GM18858 (cell line): ENCODE results near the gene SKAP2.

Experiments
- ATAC-seq: cut with Tn5 transposase; IDR thresholded peaks from one replicate; pipeline ENCODE4 v1.9.1; 2021; ENCODE audit not compliant: unreplicated experiment

Gene SKAP2

DNA sequence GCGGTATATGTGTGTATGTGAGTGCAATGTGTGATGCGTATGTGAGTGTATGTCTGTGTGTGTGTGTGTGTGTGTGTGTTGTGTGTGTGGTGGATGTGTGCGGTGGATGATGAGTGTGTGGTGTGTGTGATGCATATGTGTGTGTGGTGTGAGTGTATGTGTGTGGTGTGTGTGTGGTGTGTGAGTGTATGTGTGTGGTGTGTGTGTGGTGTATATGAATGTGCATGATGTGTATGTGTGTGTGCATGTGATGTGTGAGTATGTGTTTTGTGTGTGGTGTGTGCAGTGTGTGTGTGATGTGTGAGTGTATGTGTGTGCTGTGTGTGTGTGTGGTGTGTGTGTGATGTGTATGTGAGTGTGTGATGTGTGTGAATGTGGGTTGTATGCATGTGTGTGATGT is 222.0 kb downstream of the SKAP2 start:
- no peak for ATAC-seq

- ATAC-seq = no peak
These were observed 224.7 kb downstream of the SKAP2 start for GRCh38 chr7:26639695-26640094.

DNA sequence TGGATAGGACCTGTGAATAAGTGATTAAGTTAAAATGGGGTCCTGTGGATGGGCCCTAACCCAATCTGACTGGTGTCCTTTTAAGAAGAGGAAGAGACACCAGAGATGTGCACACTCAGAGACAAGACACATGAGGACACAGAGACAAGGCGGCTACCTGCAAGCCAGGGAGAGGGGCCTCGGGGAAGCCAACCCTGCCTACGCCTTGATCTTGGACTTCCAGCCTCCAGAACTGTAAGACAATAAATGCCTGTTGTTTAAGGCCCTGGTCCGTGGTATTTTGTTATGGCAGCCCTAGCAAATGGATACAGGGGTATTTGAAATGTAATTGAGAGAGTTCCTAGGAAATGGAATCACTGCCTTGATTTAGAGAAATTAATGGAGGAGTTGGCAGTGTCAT is 225.3 kb downstream of the SKAP2 start:
- ATAC-seq = no peak

DNA sequence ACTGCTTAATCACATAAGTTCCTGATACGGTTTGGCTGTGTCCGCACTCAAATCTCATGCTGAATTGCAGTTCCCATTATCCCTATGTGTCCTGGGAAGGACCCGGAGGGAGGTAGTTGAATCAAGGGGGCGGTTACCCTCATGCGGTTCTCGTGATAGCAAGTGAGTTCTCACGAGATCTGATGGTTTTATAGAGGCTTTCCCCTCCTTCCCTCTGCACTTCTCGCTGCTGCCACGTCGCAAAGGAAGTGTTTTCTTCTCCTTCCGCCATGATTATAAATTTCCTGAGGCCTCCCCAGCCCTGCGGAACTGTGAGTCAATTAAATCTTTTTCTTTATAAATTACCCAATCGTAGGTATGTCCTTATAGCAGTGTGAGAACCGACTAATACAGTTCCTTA is 226.2 kb downstream of the SKAP2 start:
- ATAC-seq = no peak

DNA sequence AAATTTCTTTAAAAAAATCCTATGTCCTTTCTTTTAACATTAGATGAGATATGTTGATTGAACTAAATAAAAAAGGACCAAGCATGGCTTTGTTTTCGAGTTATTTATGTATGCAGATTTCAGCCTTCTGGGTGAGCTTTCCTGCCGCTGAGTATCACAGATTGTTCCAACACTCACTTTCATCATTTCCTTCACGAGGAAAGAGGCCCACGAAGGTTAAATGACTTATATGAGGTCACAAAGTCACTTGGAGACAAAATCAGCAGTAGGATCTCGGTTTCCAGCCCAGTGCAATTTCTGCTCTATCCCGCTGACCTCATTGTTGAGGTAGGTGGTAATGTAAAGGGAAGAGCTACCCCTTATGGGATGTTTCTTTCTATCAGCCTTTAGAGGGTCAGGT is 226.8 kb downstream of the SKAP2 start:
- no peak for ATAC-seq

DNA sequence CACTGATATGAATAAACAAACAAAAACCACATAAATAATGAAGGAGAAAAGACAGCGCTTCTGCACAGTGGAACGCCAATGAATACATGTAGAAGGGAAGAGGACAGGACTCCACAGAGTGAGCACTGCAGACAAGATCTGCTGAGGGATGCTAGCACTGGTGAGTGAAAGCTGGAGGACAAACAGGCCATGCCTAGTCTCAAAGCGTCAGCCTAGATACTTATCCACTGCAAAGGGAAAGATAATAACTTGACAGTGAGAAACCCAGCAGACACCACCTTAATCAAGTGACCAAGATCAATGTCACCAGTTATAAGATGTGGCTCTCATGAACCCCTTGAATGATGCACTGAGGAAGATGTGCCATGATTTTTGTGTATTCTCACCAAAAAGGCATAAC is 227.6 kb downstream of the SKAP2 start:
- ATAC-seq = no peak

DNA sequence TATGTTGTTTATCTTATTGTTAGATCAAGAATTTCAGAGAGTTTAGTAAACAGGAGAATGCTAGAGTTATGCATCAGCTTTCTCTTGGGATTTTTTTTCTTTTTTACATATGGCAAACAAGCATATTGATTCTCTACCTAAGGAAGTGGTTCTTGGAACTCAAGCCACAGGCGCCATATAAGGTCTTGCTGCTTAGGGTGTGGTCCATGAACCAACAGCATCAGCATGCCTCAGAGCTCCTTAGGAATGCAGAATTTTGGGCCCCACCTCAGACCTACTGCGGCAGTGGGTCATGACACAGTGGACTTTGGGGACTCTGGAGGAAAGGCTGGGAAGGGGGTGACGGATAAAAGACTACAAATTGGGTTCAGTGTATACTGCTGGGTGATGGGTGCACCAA is 230.8 kb downstream of the SKAP2 start:
- no peak for ATAC-seq

DNA sequence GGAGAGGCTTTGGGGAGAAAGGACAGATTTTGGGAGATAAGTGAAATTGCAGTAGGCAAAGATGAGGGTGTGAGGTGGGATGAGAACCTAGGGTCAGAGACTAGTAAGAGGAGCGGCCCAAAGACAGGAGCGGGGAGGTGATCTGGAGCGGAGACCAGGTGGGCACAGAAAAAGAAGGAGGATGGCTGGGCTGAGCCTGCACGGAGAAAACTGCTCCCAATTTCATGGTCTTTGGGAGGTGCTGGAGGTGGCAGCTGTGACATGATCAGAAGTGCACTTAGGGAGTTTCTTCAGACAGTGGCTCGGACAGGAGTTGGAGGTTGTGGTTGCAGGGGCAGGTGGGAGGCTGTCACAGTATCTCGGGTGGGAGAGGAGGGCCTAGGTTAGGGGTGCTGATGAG is 232.8 kb downstream of the SKAP2 start:
- no peak for ATAC-seq

DNA sequence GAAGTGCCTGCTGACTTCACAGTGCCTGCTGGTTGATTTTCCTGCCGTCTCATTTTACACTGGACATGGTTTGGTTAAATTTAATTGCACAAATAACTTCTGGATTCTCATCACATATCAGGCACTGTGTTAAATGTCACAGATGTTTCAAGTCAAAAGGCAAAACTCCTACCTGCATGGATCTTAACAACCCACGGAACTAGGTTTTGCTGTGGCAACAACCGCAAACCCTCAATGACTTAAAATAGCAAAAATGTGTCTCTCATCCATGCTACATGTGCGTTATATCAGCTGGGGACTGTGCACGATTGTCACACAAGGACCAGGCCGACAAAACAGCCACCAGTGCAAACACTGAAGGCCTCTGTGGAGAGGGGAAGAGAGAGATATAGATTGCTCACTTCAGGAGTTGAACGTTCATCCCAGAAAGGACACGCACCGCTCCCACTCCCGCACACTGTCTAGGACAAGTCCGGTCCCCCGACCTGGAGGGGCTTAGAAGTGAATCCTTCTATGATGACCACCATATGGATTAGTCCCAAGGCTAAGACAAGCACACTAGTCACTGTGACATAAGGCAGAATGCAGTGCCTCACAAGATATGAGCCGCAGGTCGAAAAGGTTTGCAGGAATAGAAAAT is 233.3 kb downstream of the SKAP2 start:
- ATAC-seq = no peak

GRCh38 chr7:26630361-26630760 is 234.0 kb downstream of the SKAP2 start:
- no peak for ATAC-seq

GRCh38 chr7:26629696-26630095 is 234.7 kb downstream of the SKAP2 start:
- ATAC-seq = no peak

- no peak for ATAC-seq
These were observed 236.5 kb downstream of the SKAP2 start for GRCh38 chr7:26627891-26628341.

DNA sequence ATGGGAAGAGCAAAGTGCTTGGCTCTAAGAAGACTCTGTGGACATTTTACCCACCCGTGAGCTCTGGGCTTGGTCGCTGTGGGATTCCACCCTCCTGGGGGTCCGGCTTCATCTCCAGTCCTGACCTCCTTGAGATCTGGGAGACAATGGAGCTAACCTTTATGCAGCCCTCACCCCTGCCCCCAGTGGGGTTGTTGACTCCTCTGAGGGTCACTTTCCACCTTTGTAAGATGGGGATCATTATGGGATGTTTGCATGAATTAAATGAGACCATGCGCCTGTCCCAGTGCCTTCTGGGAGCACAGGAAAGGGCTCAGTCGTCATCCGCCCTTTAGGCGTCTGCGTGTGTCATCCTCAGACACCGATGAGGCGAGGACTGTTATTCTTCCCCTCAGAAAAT is 237.2 kb downstream of the SKAP2 start:
- ATAC-seq = no peak

DNA sequence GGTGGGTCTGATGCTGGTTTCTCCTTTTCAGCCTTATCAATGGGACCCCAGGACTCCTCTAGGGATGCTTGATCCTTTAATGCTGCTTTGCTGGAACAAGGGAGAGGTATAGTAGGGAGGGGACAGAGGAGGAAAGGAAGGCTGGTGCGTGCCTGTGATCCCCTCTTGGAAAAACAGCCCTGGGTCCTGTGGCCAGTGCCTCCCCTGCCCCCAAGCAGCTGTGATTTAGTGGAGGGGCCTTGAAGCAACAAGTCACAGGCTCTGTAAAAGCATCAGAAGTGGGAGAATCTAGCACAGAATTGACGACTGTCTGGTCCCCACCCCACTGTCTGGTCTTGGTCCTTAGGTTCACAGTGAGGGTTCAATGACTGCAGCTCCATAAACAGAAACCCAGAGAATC is 237.7 kb downstream of the SKAP2 start:
- no peak for ATAC-seq

DNA sequence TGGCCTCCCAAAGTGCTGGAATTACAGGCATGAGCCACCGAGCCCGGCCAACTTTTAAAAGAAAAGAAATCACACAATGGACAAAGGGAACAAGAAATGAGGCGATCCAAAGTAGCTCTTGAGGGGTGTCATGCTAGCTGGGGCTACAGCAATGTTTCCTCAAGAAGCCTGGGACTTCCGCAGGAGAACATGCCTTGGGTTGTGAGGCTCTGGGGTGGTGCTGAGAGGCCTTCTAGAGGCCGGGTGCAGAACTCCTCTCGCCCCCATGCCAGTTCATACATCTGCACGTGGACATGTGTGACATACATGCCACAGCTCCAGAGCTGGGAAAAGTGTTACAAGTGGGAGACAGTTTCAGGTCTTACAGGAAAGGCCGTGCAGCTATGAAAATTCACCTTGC is 238.2 kb downstream of the SKAP2 start:
- ATAC-seq = no peak

GRCh38 chr7:26625286-26625685 is 239.1 kb downstream of the SKAP2 start:
- ATAC-seq = no peak

GRCh38 chr7:26624839-26625238 is 239.6 kb downstream of the SKAP2 start:
- ATAC-seq = no peak

GRCh38 chr7:26624431-26624830 is 240.0 kb downstream of the SKAP2 start:
- ATAC-seq = no peak

GRCh38 chr7:26620352-26620751 is 244.0 kb downstream of the SKAP2 start:
- no peak for ATAC-seq

DNA sequence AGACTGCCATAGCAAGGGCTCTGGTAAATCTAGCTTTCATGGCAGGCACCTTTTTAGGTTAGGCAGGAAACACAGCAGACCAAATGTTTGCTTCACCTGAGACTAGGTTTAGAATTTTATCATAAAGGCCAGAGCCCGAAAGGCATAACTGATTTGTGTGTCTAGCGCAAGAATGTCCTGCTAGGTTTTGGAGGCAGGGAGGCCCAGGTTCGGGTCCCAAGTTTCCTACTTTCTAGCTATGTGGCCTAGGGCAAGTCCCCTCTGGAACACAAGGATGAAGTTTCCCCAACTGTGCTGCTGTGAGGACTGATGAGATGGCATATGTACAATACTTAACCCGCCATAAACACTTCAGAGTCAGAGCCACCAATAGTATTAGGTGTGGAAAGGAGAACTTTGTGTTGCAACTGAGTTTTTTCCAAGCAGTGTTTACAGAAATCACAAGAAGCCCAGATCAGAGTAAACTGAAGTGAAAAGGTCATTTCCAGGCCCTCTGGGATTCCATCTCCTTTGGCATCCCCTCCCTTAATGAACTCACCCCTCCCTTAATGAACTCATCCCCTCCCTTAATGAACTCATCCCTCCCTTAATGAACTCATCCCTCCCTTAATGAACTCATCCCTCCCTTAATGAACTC is 244.9 kb downstream of the SKAP2 start:
- ATAC-seq = no peak

DNA sequence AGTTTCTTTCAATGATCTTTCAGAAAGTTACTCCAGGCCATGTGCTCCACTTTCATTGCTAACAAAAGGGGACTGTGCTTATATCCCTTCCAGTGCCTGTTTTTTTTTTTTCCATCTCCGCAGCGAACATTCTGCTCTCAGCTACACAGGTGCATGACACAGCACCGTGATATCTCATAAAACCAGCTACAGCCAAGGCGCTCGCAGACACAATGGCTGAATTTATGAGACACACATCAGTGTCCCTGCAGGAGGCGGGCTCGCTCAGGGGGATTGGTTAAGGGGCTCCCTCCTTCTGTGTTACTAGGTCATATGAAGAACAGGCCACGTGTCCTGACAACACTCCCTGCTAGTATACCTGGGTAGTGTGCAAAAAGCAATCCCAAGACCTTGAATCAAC is 245.5 kb downstream of the SKAP2 start:
- no peak for ATAC-seq

- no peak for ATAC-seq
These were observed 245.9 kb downstream of the SKAP2 start for GRCh38 chr7:26618449-26618848.
